OCI-LY1 (cell line): ENCODE results near the gene MTERF1.

Source experiments
- H2AFZ ChIP-seq: fragments of 200-600 bp; sonication (generic), shearing (Covaris generic); 2 replicates; pipeline ENCODE4 v1.6.0; 2014; ENCODE audit warnings: antibody characterized with exemption, mild to moderate bottlenecking, low read length
- H3F3A ChIP-seq: fragments of 200-600 bp; sonication (generic), shearing (Covaris generic); 2 replicates; pipeline ENCODE4 v1.6.0; 2014; ENCODE audit warnings: mild to moderate bottlenecking, antibody characterized with exemption, low read length, moderate library complexity; ENCODE audit not compliant: insufficient read depth
- H3K27ac ChIP-seq: fragments of 200-600 bp; sonication (generic); 2 replicates; pipeline ENCODE4 v1.5.1; 2014; ENCODE audit warnings: low read length, mixed run types, mild to moderate bottlenecking, low read depth; ENCODE audit not compliant: poor library complexity, severe bottlenecking
- H3K27me3 ChIP-seq: fragments of 200-600 bp; sonication (generic); 2 replicates; pipeline ENCODE4 v1.6.0; 2014; ENCODE audit warnings: antibody characterized with exemption, mild to moderate bottlenecking, low read length, moderate library complexity; ENCODE audit not compliant: insufficient read depth
- H3K36me3 ChIP-seq: fragments of 200-600 bp; sonication (generic); 2 replicates; pipeline ENCODE4 v1.6.1; 2014; ENCODE audit warnings: mild to moderate bottlenecking, antibody characterized with exemption, low read length, moderate library complexity, mixed read lengths; ENCODE audit not compliant: insufficient read depth
- H3K4me1 ChIP-seq: fragments of 200-600 bp; sonication (generic); 2 replicates; pipeline ENCODE4 v1.5.1; 2014; ENCODE audit warnings: mild to moderate bottlenecking, low read length, moderate library complexity; ENCODE audit not compliant: insufficient read depth, severe bottlenecking
- H3K4me2 ChIP-seq: fragments of 200-600 bp; sonication (generic), shearing (Covaris generic); 2 replicates; pipeline ENCODE4 v1.6.1; 2014; ENCODE audit warnings: low read length
- H3K4me3 ChIP-seq: fragments of 200-600 bp; sonication (generic); 2 replicates; pipeline ENCODE4 v1.5.1; 2014; ENCODE audit warnings: low read length, low read depth, mild to moderate bottlenecking, mixed read lengths; ENCODE audit not compliant: poor library complexity, severe bottlenecking
- H3K79me2 ChIP-seq: fragments of 200-600 bp; shearing (Covaris generic); 2 replicates; pipeline ENCODE4 v1.6.1; 2016; ENCODE audit warnings: mixed run types, low read length, mixed read lengths; ENCODE audit not compliant: insufficient read depth
- H3K9ac ChIP-seq: fragments of 200-600 bp; sonication (generic), shearing (Covaris generic); 2 replicates; pipeline ENCODE4 v1.6.1; 2014; ENCODE audit warnings: mild to moderate bottlenecking, low read length, mixed read lengths
- H3K9me2 ChIP-seq: fragments of 200-600 bp; sonication (generic), shearing (Covaris generic); 2 replicates; pipeline ENCODE4 v1.6.1; 2014; ENCODE audit warnings: low read depth, mild to moderate bottlenecking, low read length, mixed read lengths
- H3K9me3 ChIP-seq: fragments of 200-600 bp; shearing (Covaris generic); 2 replicates; pipeline ENCODE4 v1.6.1; 2014; ENCODE audit warnings: low read length, mixed read lengths
- H4K20me1 ChIP-seq: fragments of 200-600 bp; sonication (generic), shearing (Covaris generic); 2 replicates; pipeline ENCODE4 v1.6.0; 2016; ENCODE audit warnings: mild to moderate bottlenecking, low read length; ENCODE audit not compliant: insufficient read depth
- EZH2 ChIP-seq: fragments of 200-600 bp; sonication (generic), shearing (Covaris generic); IDR thresholded peaks from 2 replicates; pipeline ENCODE4 v1.8.0; 2017; ENCODE audit warnings: borderline replicate concordance, mixed run types, mild to moderate bottlenecking, antibody characterized with exemption, low read length, moderate library complexity, mixed read lengths
- TF ChIP-seq, protein P1 (sequence below): fragments of 200-600 bp; sonication (generic), shearing (Covaris generic); IDR thresholded peaks from 2 replicates; pipeline ENCODE4 v1.5.1; 2017; ENCODE audit warnings: mild to moderate bottlenecking, antibody characterized with exemption, low read length, moderate library complexity, mixed read lengths

MTERF1 gene

DNA sequence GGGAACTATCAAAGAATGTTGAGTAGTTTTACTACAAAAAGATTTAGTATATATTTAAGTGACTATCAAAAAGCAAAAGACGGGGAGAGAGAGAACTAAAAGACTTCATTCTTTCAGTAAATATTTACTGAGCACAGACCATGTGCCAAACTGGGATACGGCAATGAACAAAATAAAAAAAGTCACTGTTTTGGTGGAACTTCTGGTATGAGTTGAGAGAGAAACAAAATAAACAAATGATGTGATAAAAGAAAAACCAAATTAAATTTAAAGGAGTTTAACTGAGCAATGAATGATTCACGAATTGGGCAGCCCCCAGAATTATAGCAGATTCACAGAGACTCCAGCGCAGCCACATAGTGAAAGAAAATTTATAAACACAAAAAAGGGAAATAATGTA lies 42.4 kb upstream of the MTERF1 start:
- no peaks in the 10 kb centered on the region for H4K20me1 ChIP-seq
- TF ChIP-seq, protein P1, sequence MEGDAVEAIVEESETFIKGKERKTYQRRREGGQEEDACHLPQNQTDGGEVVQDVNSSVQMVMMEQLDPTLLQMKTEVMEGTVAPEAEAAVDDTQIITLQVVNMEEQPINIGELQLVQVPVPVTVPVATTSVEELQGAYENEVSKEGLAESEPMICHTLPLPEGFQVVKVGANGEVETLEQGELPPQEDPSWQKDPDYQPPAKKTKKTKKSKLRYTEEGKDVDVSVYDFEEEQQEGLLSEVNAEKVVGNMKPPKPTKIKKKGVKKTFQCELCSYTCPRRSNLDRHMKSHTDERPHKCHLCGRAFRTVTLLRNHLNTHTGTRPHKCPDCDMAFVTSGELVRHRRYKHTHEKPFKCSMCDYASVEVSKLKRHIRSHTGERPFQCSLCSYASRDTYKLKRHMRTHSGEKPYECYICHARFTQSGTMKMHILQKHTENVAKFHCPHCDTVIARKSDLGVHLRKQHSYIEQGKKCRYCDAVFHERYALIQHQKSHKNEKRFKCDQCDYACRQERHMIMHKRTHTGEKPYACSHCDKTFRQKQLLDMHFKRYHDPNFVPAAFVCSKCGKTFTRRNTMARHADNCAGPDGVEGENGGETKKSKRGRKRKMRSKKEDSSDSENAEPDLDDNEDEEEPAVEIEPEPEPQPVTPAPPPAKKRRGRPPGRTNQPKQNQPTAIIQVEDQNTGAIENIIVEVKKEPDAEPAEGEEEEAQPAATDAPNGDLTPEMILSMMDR: no peak
- TF ChIP-seq EZH2: no peak
- H3K9me2 ChIP-seq: no peaks in the 10 kb centered on the region
- H3K4me3 ChIP-seq: no peak overlapping the region
- no peak overlapping the region for H3K4me2 ChIP-seq
- no peaks in the 10 kb centered on the region for H3K9me3 ChIP-seq
- no peaks in the 10 kb centered on the region for H3K36me3 ChIP-seq
- peaks cover 4% of the 10 kb centered on the region; the same call in 1 of the 2 replicates for H3K27me3 ChIP-seq
- H2AFZ ChIP-seq: no peak overlapping the region
- H3F3A ChIP-seq: no peaks in the 10 kb centered on the region
- no peak overlapping the region for H3K27ac ChIP-seq
- H3K79me2 ChIP-seq: no peaks in the 10 kb centered on the region
- H3K9ac ChIP-seq: no peak overlapping the region
- no peaks in the 10 kb centered on the region for H3K4me1 ChIP-seq

- Histone ChIP-seq H2AFZ (no peak overlapping the region), H3K4me1 (no peaks in the 10 kb centered on the region), H3K9me3 (no peaks in the 10 kb centered on the region), H3F3A (no peaks in the 10 kb centered on the region), H3K79me2 (no peaks in the 10 kb centered on the region), H4K20me1 (no peaks in the 10 kb centered on the region), H3K27me3 (no peaks in the 10 kb centered on the region), H3K36me3 (no peaks in the 10 kb centered on the region), H3K4me3 (no peak overlapping the region), H3K27ac (no peak overlapping the region), H3K9me2 (no peaks in the 10 kb centered on the region), H3K9ac (no peak overlapping the region), H3K4me2 (no peak overlapping the region)
- TF ChIP-seq, protein P1: no peak
- TF ChIP-seq EZH2: no peak
These were observed 37.9 kb upstream of the MTERF1 start for GRCh38 chr7:91918356-91918755.

- Histone ChIP-seq H3F3A (no peaks in the 10 kb centered on the region), H3K36me3 (no peaks in the 10 kb centered on the region), H3K27me3 (no peaks in the 10 kb centered on the region), H4K20me1 (no peaks in the 10 kb centered on the region), H3K79me2 (no peaks in the 10 kb centered on the region), H3K9me2 (no peaks in the 10 kb centered on the region), H3K9ac (no peak overlapping the region), H3K4me1 (peaks cover 6% of the 10 kb centered on the region), H3K4me3 (no peak overlapping the region), H3K9me3 (no peaks in the 10 kb centered on the region), H3K4me2 (no peak overlapping the region), H3K27ac (no peak overlapping the region), H2AFZ (no peak overlapping the region)
- TF ChIP-seq, protein P1: no peak
- no peak for TF ChIP-seq EZH2
These were observed 35.5 kb upstream of the MTERF1 start for GRCh38 chr7:91916051-91916440.
